ENCODE measurements around the gene IWS1.

The IWS1 gene

DNA sequence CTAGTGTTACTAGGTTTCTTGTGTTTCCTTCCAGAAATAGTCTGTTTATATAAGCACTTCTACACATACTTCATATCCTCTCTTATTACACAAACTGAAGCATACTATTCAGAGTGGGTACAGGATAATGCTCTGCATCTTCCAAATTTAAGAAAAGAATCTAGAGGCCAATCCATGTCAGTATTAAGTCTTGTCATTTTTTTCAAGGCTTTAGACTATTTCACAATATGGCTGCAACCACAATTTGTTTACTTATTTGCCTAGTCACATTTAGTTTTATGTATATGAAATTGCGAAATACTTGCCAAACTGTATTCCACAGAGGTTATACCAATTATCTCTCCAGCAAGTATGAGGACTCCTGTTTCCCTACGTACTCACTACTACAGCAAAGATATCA lies 27.9 kb downstream of the IWS1 start:
- no peak for DNase-seq (ENCODE audit: low spot score)

DNA sequence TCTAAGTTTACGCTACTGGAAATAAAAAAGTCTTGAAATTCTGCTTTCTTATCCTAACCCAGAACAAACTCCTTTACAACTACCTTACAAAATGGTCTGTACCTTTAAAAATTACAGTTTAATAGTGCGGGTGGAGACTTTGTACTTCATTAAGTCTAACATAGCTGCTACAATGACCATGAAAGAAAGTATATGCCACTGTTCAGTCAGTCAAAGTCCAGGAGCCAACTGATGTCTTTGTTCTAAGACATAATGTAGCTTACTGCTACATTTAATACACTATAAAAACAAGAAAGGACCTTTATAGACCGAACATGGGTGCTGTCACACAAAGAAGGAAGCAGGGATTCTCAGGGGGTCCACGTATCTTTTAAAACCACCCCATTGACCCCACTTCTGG lies 36.0 kb downstream of the IWS1 start:
- no peak for DNase-seq (ENCODE audit: low spot score)

DNA sequence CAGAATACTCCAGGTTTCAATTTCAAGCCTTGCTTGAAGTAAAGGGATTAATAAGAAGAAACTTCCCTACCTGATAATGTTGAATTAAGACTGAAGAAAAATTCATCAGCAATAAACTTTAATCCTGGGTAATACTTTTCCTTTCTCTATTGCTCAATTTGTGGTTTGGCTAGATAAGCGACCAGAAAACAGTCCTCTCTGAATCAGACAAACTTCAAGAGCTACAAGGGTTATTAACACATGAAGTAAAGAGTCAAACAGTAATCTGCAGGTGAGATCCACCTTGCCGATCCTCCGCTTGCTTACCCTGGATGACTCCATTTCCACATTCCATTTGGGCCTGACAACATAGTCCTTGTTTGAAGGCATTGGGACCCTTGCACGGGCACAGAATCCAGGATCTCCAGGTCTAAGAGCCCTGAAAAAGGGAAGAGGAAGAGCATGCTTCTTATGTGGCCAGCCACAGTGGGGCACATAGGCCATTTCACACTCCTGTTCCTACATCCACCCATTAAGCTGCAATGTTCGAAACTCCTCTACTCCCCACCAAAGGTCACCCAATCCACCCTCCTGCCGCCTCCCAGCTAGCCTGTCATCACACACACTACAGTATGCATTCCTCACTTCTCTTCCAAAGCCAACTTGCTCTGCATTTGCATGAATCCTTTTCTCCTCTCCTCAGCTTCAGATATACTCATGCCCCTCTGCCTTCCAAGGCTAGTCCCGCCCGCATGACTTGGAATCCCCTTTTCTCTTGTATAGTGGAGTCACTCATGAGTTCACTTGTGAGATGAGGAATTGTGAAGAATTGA lies 39.8 kb downstream of the IWS1 start:
- no peak for DNase-seq (ENCODE audit: low spot score)

GRCh38 chr2:127485694-127486071 lies 40.6 kb downstream of the IWS1 start:
- no peak for DNase-seq (ENCODE audit: low spot score)

DNA sequence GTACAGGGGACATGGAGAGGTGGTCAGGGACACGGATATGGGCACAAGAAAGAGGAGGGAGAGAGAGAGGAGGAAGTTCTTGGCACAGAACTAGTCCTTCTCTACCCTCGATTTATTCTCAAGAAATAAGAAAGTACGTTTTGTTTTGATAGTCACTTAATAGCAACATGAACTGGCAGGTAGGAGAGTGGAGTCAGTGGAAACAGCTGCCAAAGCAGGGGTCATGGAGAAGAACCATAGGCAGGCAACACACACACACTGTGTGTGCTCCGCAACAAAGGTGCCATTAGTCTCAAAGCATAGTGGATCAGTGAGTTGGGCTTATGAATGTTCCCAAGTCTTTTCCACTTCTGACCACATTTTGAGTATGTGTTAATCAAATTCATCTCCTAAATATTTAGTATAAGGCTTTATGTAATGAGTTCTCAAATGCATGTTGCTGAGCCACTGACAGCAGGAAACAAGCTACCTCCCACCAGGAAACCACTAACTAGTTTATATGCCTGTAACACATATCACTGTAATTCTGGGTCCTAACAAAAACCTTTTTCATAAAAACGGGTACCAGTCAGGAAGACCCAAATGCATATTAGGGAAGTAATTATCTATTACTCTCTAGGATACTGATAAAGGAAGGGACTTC lies 41.1 kb downstream of the IWS1 start:
- no peak for DNase-seq (ENCODE audit: low spot score)

- DNase-seq (ENCODE audit: low spot score) = no peak
Observed at GRCh38 chr2:127482031-127482430, 44.3 kb downstream of the IWS1 start.

DNA sequence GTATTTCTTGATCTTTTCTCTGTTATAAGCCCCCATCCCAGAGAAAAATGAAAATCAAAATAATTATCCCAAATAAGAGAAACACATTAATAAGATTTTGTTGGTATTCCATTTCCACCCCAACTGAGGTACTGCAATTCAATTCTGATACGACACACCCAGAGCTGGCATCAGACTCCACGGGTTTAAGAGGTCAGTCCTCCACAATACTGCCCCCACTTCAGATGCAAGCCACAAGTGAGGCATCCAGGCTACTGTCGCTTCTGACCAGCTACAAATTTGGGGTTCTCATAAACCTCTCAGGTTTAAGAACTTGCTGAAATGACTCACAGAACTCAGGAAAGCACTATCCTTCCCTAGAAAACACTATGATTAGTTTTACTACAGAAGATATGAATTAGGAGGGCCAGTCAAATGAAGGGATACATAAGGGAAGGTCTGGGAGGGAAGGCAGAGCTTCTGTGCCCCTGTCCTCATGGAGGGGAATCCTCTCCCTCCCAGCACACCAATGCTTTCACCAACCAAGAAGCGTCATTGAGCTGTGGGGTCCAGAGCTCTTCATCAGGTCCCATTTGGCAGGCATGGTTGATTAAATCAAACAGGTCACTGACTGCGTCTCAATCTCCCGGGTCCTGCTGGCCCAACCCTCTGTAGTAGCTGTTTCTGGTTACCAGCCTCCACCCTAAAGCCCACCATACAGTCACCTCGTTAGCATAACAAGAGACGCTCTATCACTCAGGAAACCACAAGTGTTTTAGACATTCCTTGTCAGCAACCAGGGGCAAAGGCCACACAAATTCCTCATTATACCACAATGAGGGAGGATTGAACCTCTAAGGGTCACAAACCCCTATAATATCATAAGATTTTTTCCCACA lies 46.2 kb downstream of the IWS1 start:
- DNase-seq (ENCODE audit: low spot score) = no peak

DNA sequence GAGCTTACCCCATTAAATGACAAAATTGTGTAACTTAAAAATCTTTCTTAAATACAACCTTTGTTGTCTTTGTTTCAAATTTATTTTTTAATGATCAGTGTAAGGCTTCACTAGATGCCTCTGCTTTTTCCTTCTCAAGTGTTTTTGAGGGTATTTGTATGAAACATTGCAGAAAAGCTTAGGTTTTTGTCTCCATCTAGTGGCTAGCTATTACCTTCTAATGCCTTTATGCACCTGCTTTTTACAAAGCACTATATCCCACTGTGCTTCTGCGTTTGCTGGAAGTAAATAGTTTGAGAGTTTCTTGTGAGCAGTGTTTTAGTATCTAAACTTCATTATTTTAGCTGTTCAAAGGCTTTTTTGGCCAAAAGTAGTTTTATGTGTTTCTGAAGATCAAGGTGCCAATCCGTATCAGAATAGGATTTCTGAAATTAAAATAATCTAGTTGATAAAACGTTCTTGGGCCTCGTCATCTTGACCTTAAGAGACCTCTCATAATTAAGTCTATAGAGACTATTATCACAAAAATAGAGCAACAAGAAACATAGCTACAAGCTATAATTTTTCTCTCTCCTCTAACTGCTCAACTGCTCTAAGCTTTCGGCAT lies 47.0 kb downstream of the IWS1 start:
- DNase-seq (ENCODE audit: low spot score) = peak; percentile 16

DNA sequence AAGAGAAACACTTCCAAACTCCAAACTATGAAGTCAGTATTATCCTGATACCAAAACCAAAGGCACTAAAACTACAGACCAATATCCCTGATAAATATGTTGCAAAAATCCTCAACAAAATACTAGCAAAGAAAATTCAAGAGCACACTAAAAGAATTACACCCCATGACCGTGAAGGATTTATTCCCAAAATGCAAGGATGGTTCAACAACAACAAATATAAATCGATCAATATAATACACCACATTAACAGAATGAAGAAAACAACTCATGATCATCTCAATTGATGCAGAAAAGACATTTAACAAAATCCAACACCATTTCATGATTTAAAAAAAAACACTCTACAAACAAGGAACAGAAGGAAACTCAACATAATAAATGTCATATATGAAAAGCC lies 50.5 kb downstream of the IWS1 start:
- DNase-seq (ENCODE audit: low spot score) = no peak

DNA sequence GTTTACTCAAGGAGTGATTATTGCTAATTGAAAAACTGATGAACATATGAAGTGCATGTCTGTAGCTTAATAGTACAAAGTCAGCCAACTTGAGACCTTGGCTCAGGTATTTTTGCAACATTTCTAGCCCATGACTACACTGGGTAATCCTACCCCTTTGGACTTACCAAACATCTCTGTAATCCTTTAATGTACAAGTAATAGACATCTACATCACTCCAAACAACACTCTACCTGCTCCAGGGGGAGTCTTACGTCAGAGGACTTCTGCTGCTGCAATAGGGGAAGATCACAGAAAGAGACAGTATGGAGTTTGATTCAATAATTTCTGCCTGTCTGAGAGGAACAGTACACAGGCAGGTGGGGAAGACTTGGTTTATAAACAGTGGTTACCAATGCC lies 54.0 kb downstream of the IWS1 start:
- no peak for DNase-seq (ENCODE audit: low spot score)

- no peak for DNase-seq (ENCODE audit: low spot score)
Observed at GRCh38 chr2:127471286-127471988, 54.9 kb downstream of the IWS1 start.

DNA sequence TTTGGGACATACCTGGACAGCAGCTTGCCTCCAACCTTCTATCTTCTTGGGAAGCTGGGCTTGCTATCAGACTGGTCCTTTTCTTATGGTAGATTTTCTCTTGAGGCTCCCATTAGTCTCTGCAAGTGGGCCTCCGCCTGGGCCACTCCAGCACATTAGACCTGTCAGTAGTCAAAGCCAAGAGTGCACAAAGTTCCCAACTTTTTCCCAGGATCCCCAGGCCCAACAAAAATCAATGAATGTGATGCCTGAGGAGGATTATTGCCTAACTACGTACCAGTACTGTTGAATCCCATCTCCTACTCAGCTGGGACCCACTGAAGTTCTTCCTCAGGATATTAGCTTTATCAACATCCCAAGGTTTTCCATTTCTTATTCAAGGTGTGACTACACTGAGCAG lies 56.3 kb downstream of the IWS1 start:
- no peak for DNase-seq (ENCODE audit: low spot score)

DNA sequence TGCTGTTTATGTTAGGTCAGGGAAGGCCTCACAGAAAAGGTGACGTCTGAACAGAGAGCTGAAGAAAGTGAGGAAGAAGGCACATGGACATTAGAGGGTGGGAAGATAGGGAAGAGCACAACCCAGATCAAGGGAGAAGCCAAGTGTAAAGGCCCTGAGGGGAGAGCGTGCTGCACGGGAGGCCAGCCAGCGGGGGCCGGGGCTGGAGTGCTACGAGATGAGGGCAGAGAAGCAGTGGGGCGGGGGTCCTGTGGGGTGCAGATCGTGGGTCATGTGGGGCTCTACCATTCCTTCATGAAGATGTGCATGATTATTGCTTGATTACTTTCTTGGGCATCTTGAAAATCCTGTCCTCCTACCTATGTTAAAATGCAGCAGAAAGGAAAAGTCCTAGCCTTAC lies 57.2 kb downstream of the IWS1 start:
- DNase-seq (ENCODE audit: low spot score) = no peak

- DNase-seq (ENCODE audit: low spot score) = no peak
Observed at GRCh38 chr2:127465258-127465657, 61.0 kb downstream of the IWS1 start.

- DNase-seq (ENCODE audit: low spot score) = no peak
Observed at GRCh38 chr2:127464470-127465257, 61.6 kb downstream of the IWS1 start.

DNA sequence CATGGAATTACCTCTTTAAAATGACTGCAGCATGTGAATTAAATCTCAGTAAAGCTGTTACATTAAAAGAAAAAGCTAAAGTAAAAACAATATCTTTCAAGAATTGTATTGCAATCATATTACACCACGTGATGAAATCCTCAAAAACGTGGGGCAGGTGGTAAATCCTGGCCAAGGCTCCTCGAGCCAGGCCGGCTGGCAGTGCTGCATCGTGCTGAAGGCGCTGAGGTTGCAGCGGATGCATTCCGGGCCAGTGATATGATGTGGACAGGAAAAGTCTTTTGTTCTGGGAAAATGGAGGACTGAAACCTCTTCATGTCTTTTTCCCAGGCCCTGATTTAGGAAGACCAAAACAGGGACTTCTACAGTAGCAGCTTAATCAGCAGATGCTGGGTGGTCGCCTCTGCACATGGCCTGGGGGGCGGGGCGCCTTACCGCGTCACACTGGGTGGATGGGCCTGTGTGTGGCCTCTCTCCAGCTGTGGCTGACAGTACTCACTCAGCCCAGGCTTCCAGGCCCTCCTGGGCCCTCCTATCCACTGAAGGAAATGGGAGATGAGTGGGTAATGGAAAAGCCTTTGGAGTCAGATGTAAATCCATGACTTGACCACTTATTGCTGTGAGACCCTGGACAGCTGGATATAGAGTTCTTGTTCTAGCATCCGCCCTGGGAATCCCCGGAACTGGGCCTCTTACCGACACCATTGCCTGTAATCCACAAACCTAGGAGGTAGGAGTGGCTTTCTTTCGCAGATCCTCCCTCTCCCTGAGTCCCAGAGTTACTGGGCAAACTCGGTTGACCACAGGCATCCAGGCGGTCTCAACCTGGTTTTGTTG lies 62.9 kb downstream of the IWS1 start:
- DNase-seq (ENCODE audit: low spot score) = no peak

GRCh38 chr2:127462461-127462860 lies 63.8 kb downstream of the IWS1 start:
- DNase-seq (ENCODE audit: low spot score) = no peak

DNA sequence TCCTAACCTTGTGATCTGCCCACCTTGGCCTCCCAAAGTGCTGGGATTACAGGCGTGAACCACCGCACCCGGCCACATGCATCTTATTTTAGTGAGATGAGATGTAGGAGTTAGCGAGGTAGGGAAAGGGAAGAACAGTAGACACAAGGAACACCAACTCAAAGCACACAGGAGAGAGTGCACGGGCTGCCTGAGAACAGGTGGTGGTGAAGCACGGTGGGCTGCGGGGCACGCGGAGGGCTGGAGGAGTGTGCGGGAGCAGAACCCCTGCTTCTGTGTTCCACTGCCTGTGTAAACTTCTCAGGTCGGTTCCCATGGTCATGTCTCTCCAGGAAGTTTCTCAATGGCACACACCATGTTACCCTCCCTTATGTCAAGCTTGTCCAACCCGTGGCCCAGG lies 69.3 kb downstream of the IWS1 start:
- no peak for DNase-seq (ENCODE audit: low spot score)

DNA sequence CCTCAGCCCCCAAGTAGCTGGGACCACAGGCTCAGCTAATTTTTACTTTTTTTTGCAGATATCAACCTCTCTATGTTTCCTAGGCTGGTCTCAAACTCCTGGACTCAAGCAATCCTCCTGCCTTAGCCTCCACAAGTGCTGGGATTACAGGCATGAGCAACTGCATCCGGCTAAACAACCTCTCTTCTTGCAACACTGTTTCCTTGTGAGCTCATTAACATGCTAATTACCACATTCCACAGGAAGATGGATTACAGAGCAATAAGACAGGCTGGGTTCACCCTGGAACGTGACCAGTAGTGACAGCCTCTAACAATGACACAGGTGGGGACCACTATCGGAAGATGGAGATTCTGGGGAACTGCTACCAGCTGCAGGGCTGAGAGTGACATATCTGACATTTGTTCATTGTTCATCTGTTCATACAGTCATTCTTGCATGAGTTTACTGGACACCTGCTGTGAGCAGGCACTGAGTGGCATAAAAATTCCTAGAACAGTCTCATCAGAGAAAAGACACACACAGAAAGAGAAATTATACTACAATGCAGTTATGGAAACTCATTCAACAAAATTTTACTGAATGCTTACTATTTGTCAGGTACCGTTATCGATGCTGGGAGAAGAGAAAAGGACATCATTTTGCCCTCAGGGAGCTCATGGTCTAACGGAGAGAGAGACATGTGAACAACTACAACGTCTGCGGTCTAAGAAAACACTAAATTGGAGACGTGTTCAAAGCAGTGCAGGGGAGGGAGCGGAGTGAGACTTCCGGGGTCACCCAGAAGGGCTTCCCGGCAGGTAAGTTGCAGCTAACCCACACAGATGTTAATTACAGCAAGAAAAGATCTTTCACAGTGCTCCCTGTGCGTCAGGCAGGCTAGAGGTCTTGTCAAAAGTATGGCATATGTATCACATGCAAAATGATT lies 70.5 kb downstream of the IWS1 start:
- no peak for DNase-seq (ENCODE audit: low spot score)

Data from putamen (tissue), 1 donor.